ENCODE data around the gene KPNA3.

The KPNA3 gene

DNA sequence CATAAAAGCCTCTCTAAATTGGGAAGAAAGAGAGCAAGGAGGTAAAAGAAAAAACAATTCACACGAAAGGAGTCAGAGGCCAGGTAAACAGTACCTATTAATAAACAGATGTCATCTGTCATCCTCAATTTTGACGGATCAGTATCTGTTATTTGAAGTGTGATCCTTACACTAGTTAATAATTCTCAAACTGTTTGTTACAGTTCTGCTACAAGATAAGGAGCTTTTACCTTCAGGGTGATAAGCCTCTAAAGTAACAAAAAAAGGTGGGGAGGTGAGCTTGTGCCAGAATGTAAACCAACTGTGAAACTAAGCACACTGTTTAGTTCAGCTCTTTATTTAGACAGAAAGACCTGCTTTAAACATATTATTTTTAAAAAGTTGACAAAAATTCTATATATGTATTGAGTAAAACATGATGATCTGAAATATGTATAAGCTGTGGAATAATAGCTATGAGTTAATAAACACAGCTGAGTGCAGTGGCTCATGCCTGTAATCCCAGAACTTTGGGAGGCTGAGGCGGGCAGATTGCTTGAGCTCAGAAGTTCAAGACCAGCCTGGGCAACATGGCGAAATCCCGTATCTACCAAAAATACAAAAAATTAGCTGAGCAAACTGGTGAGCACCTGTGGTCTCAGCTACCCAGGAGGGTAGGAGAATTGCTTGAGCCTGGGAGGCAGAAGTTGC, 52.8 kb downstream of the KPNA3 start:
- peaks cover 4% of the 10 kb centered on the region for H3K36me3 ChIP-seq (replicated peaks; ENCODE audit: low read depth, low read length)
- TF ChIP-seq, protein P1, sequence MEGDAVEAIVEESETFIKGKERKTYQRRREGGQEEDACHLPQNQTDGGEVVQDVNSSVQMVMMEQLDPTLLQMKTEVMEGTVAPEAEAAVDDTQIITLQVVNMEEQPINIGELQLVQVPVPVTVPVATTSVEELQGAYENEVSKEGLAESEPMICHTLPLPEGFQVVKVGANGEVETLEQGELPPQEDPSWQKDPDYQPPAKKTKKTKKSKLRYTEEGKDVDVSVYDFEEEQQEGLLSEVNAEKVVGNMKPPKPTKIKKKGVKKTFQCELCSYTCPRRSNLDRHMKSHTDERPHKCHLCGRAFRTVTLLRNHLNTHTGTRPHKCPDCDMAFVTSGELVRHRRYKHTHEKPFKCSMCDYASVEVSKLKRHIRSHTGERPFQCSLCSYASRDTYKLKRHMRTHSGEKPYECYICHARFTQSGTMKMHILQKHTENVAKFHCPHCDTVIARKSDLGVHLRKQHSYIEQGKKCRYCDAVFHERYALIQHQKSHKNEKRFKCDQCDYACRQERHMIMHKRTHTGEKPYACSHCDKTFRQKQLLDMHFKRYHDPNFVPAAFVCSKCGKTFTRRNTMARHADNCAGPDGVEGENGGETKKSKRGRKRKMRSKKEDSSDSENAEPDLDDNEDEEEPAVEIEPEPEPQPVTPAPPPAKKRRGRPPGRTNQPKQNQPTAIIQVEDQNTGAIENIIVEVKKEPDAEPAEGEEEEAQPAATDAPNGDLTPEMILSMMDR (IDR thresholded peaks at IDR 0.05; ENCODE audit: low read depth, low read length) = no peak
- no peak for TF ChIP-seq EZH2phosphoT487 (IDR thresholded peaks at IDR 0.05; ENCODE audit: low read depth)
- no peak overlapping the region for H3K27ac ChIP-seq (ENCODE audit: low read length)

DNA sequence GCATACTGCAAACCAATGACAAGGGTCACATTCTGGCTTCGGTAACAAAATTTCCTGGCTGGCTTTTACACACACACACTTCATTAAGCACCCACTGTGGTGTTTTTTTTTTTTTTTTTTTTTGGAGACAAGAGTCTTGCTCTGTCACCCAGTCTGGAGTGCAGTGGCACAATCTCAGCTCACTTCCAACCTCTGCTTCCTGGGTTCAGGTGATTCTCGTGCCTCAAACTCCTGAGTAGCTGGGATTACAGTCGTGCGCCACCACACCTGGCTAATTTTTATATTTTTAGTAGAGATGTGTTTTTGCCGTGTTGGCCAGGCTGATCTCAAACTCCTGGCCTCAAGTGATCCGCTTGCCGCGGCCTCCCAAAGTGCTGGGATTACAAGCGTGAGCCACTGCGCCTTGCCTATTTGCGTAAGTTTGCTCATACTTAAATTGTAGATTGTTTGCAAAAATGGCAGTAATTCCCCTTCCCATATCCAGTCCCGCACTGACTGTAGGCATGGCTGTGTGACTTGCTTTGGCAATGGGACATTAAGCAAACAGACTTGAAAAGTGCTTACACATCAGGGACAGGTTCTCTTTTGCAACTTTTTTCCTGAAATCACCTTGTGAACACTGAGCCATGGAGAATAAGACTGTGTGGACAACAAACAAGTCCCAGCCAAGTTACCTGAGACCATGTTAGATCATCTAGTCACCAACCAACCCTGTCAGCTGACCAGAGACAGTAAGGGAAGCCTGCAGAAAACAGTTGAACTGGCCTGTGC, 59.1 kb downstream of the KPNA3 start:
- no peak overlapping the region for H3K4me2 ChIP-seq (ENCODE audit: low read length)
- H3K9ac ChIP-seq (ENCODE audit: low read length) = no peak overlapping the region
- peaks cover 15% of the 10 kb centered on the region for H3K36me3 ChIP-seq (replicated peaks; ENCODE audit: low read depth, low read length)
- no peaks in the 10 kb centered on the region for H3K4me1 ChIP-seq (ENCODE audit: low read length)
- H4K20me1 ChIP-seq (ENCODE audit: insufficient read depth, low read length) = no peaks in the 10 kb centered on the region
- no peak overlapping the region for H2AFZ ChIP-seq (ENCODE audit: low read depth, low read length)
- H3K4me3 ChIP-seq (ENCODE audit: low read length) = no peak overlapping the region
- no peaks in the 10 kb centered on the region for H3K9me3 ChIP-seq (ENCODE audit: insufficient read depth, low read length)
- no peaks in the 10 kb centered on the region for H3K27me3 ChIP-seq (ENCODE audit: low read depth, low read length)
- H3K79me2 ChIP-seq (ENCODE audit: low read length) = no peaks in the 10 kb centered on the region
- no peak for TF ChIP-seq EZH2phosphoT487 (IDR thresholded peaks at IDR 0.05; ENCODE audit: low read depth)
- TF ChIP-seq, protein P1 (IDR thresholded peaks at IDR 0.05; ENCODE audit: low read depth, low read length) = no peak
- H3K27ac ChIP-seq (ENCODE audit: low read length) = no peak overlapping the region

More for the DNA sequence above, 52.8 kb downstream of the KPNA3 start:
- Histone ChIP-seq H3K4me1 (ENCODE audit: low read length) (peaks cover 13% of the 10 kb centered on the region), H3K27me3 (ENCODE audit: low read depth, low read length) (no peaks in the 10 kb centered on the region), H3K79me2 (ENCODE audit: low read length) (no peaks in the 10 kb centered on the region), H2AFZ (ENCODE audit: low read depth, low read length) (no peak overlapping the region), H3K9ac (ENCODE audit: low read length) (no peak overlapping the region), H4K20me1 (ENCODE audit: insufficient read depth, low read length) (no peaks in the 10 kb centered on the region), H3K4me2 (ENCODE audit: low read length) (no peak overlapping the region), H3K9me3 (ENCODE audit: insufficient read depth, low read length) (no peaks in the 10 kb centered on the region), H3K4me3 (ENCODE audit: low read length) (no peak overlapping the region)

DNA sequence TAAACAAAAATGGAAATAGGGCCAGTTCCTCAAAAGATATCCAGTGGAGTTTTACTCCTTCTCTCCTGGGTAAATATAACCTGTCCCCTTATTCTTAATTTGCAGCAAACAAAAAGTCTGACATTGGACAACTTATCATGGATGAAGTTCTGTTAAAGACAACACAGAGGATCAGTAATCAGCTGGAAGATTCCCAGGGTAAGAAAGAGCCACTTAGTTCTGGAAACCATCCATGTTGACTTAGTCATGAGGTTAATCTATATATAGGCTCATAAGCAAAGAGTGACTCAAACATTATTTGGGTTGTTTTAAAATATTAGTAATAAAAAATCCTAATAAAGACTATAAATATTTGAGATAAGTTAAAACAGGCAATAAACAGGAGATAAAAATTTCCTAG, 60.7 kb downstream of the KPNA3 start:
- Histone ChIP-seq H3K4me3 (ENCODE audit: low read length) (no peak overlapping the region), H4K20me1 (ENCODE audit: insufficient read depth, low read length) (no peaks in the 10 kb centered on the region), H3K4me2 (ENCODE audit: low read length) (no peak overlapping the region), H3K9ac (ENCODE audit: low read length) (no peak overlapping the region), H2AFZ (ENCODE audit: low read depth, low read length) (no peak overlapping the region), H3K27ac (ENCODE audit: low read length) (no peak overlapping the region), H3K9me3 (ENCODE audit: insufficient read depth, low read length) (no peaks in the 10 kb centered on the region), H3K4me1 (ENCODE audit: low read length) (no peaks in the 10 kb centered on the region), H3K79me2 (ENCODE audit: low read length) (no peaks in the 10 kb centered on the region), H3K36me3 (replicated peaks; ENCODE audit: low read depth, low read length) (peaks cover 23% of the 10 kb centered on the region), H3K27me3 (ENCODE audit: low read depth, low read length) (no peaks in the 10 kb centered on the region)
- TF ChIP-seq EZH2phosphoT487 (IDR thresholded peaks at IDR 0.05; ENCODE audit: low read depth) = no peak
- TF ChIP-seq, protein P1 (IDR thresholded peaks at IDR 0.05; ENCODE audit: low read depth, low read length) = no peak

DNA sequence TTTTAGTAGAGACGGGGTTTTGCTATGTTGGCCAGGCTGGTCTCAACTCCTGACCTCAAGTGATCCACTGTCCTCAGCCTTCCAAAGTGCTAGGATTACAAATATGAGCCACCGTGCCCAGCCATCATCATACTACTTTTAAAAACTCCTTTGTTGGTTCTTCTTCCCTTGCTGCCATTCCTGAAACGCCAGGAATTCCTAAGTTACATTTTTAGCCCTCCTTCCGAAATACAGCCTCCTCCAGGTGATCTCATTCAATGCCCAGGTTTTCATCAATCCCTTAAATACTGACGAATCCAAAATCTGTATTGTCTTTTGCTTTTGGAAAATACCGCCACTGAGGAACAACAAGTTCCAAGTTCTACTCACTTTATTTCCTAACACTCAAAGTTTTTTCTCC, 75.9 kb downstream of the KPNA3 start:
- H3K36me3 ChIP-seq (replicated peaks; ENCODE audit: low read depth, low read length) = peaks cover 55% of the 10 kb centered on the region
- H3K9me3 ChIP-seq (ENCODE audit: insufficient read depth, low read length) = peaks cover 8% of the 10 kb centered on the region; the same call in 1 of the 2 replicates
- no peak overlapping the region for H2AFZ ChIP-seq (ENCODE audit: low read depth, low read length)
- no peak for TF ChIP-seq EZH2phosphoT487 (IDR thresholded peaks at IDR 0.05; ENCODE audit: low read depth)
- TF ChIP-seq, protein P1 (IDR thresholded peaks at IDR 0.05; ENCODE audit: low read depth, low read length) = no peak
- no peak overlapping the region for H3K27ac ChIP-seq (ENCODE audit: low read length)
- H3K4me2 ChIP-seq (ENCODE audit: low read length) = no peak overlapping the region
- no peak overlapping the region for H3K9ac ChIP-seq (ENCODE audit: low read length)
- no peak overlapping the region for H3K4me3 ChIP-seq (ENCODE audit: low read length)
- H3K27me3 ChIP-seq (ENCODE audit: low read depth, low read length) = no peaks in the 10 kb centered on the region
- no peaks in the 10 kb centered on the region for H3K4me1 ChIP-seq (ENCODE audit: low read length)
- no peaks in the 10 kb centered on the region for H3K79me2 ChIP-seq (ENCODE audit: low read length)
- no peaks in the 10 kb centered on the region for H4K20me1 ChIP-seq (ENCODE audit: insufficient read depth, low read length)
